ENCODE measurements around the gene CGA. TPM values are rescaled to one million over a fixed set of nuclear protein-coding genes. Genes with fewer than 3 reads are reported as not detected.

Gene CGA
- total RNA-seq, 4 donors from 2014 or later: not detected

GRCh38 chr6:87088076-87088475 is 6.8 kb downstream of the CGA start:
- H3K9me3 ChIP-seq: no peaks in the 10 kb centered on the region
- no peak overlapping the region for H3K27ac ChIP-seq
- in situ Hi-C loops (cut with MboI; ENCODE audit: low sequenced_read_pairs in 4 of 4): no loop called here
- H3K27me3 ChIP-seq: no peaks in the 10 kb centered on the region
- no peak overlapping the region for H3K4me3 ChIP-seq
- no peak for TF ChIP-seq POLR2A (IDR thresholded peaks at IDR 0.05)
- TF ChIP-seq, protein P1, sequence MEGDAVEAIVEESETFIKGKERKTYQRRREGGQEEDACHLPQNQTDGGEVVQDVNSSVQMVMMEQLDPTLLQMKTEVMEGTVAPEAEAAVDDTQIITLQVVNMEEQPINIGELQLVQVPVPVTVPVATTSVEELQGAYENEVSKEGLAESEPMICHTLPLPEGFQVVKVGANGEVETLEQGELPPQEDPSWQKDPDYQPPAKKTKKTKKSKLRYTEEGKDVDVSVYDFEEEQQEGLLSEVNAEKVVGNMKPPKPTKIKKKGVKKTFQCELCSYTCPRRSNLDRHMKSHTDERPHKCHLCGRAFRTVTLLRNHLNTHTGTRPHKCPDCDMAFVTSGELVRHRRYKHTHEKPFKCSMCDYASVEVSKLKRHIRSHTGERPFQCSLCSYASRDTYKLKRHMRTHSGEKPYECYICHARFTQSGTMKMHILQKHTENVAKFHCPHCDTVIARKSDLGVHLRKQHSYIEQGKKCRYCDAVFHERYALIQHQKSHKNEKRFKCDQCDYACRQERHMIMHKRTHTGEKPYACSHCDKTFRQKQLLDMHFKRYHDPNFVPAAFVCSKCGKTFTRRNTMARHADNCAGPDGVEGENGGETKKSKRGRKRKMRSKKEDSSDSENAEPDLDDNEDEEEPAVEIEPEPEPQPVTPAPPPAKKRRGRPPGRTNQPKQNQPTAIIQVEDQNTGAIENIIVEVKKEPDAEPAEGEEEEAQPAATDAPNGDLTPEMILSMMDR (IDR thresholded peaks at IDR 0.05 in 4 of 5, conservative IDR thresholded peaks at IDR 0.05 in 1 of 5): no peak
- no peaks in the 10 kb centered on the region for H3K4me1 ChIP-seq
- no peaks in the 10 kb centered on the region for H3K36me3 ChIP-seq
- no peak for DNase-seq
- ATAC-seq: no peak
- intact Hi-C loops (cut with DNase I; ENCODE audit: low total_unique reads): no loop called here

DNA sequence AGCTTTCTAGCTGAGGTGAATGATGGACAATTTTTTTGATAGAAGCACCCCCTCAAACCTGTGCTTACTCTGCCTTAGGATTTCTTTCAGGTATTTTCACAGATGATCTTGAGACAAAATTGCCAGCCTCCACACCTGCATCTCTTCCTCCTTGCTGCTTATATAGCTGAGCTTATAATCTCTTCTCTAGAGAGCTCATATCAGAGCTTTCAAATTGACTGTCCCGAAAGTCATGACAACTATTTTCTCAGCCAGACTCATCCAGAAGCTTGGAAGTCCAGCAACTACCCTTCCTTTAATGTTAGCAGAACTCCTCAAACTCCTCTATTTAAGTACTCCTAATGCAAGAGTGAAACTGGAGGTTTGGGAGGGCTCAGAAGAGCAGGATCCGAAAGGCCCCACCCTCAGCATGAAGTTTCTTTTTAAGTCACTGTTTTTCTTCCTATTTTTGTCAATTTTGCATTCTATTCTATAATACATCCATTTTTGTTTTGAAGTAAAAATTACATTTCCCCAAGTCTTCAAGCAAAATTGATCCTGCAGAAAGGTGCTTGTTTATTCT is 12.7 kb downstream of the CGA start:
- TF ChIP-seq, protein P1 (IDR thresholded peaks at IDR 0.05 in 4 of 5, conservative IDR thresholded peaks at IDR 0.05 in 1 of 5): no peak
- TF ChIP-seq POLR2A (IDR thresholded peaks at IDR 0.05): no peak
- intact Hi-C loops (cut with DNase I; ENCODE audit: low total_unique reads) (no loop called here), in situ Hi-C loops (cut with MboI; ENCODE audit: low sequenced_read_pairs in 4 of 4) (no loop called here)
- Histone ChIP-seq H3K36me3 (no peaks in the 10 kb centered on the region), H3K27me3 (no peaks in the 10 kb centered on the region), H3K27ac (no peak overlapping the region), H3K9me3 (no peaks in the 10 kb centered on the region), H3K4me3 (no peak overlapping the region), H3K4me1 (no peaks in the 10 kb centered on the region)
- ATAC-seq (no peak), DNase-seq (no peak)

DNA sequence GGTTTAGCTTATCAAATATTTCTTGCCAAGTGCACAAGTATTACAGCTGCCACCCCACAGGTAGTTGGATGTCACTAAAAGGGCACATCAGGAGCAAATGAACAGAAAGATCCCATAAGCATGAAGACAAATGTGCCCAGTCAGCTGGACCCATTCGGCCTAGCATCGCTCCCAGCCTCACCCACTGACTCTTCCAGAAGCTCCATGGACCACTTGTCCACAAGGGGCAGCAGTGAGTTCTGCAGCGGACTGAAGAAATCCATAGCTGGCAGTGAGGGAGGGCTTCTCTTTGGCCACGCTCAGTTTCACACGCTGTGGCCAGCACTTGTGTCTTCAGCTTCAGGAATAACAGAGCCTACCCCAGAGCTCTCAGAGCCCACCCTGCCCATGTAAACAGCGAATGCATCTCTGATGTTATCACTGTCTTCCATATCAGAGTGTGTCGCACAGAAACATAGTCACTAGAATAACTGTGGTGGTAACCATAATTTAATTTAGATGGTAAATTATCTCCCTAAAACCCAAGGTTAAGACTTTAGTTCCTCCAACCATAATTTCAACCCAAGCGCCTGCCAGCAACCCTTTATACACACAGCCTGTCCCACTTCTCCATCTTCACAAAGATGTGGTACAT is 15.8 kb downstream of the CGA start:
- intact Hi-C loops (cut with DNase I; ENCODE audit: low total_unique reads): no loop called here
- no peak overlapping the region for H3K4me3 ChIP-seq
- H3K4me1 ChIP-seq: no peaks in the 10 kb centered on the region
- no peak overlapping the region for H3K27ac ChIP-seq
- H3K9me3 ChIP-seq: no peaks in the 10 kb centered on the region
- H3K27me3 ChIP-seq: no peaks in the 10 kb centered on the region
- ATAC-seq (peak in 1 of 2 donors; percentile 53), DNase-seq (peak; percentile 5 to 28)
- no peaks in the 10 kb centered on the region for H3K36me3 ChIP-seq
- TF ChIP-seq, protein P1 (IDR thresholded peaks at IDR 0.05 in 4 of 5, conservative IDR thresholded peaks at IDR 0.05 in 1 of 5): peak in 3 of 5 experiments; percentile 52 to 79 (median 52)
- no peak for TF ChIP-seq POLR2A (IDR thresholded peaks at IDR 0.05)
- in situ Hi-C loops (cut with MboI; ENCODE audit: low sequenced_read_pairs in 4 of 4): no loop called here

GRCh38 chr6:87075168-87075567 is 19.7 kb downstream of the CGA start:
- DNase-seq: no peak
- H3K4me1 ChIP-seq: no peaks in the 10 kb centered on the region
- H3K9me3 ChIP-seq: no peaks in the 10 kb centered on the region
- H3K4me3 ChIP-seq: no peak overlapping the region
- no peaks in the 10 kb centered on the region for H3K27me3 ChIP-seq
- TF ChIP-seq, protein P1 (IDR thresholded peaks at IDR 0.05 in 4 of 5, conservative IDR thresholded peaks at IDR 0.05 in 1 of 5): no peak
- no peak for TF ChIP-seq POLR2A (IDR thresholded peaks at IDR 0.05)
- H3K36me3 ChIP-seq: no peaks in the 10 kb centered on the region
- intact Hi-C loops (cut with DNase I; ENCODE audit: low total_unique reads): no loop called here
- H3K27ac ChIP-seq: no peak overlapping the region
- in situ Hi-C loops (cut with MboI; ENCODE audit: low sequenced_read_pairs in 4 of 4): no loop called here
- ATAC-seq: no peak
